H1 (cell line): ENCODE measurements around the gene ZFP30. TPM values are rescaled to one million over a fixed set of nuclear protein-coding genes. Genes with fewer than 3 reads are reported as not detected.

Experiments
- CTCF ChIA-PET: fragments of 300-600 bp; sonication (Branson Sonifier 250); formaldehyde crosslinking; loops from one replicate; lab custom pipeline; 2021; ENCODE audit not compliant: partially characterized antibody; lab: Charles Lee
- POLR2A ChIA-PET: fragments of 300-600 bp; sonication (Branson Sonifier 250); formaldehyde crosslinking; loops from one replicate; lab custom pipeline; 2021; ENCODE audit warnings: inconsistent platforms; ENCODE audit not compliant: partially characterized antibody; lab: Charles Lee
- DNase-seq, 2 experiments: peaks; one replicate each; pipeline versions ENCODE4 v3.0.0 to v3.0.0-alpha.2; 2010 to 2022; ENCODE audit warnings: low spot score in 2 of 2, low read depth in 1 of 2, mixed read lengths in 1 of 2
- FAIRE-seq: peaks from 2 replicates; lab custom pipeline; 2011; peaks lifted over from hg19 to GRCh38; lab: Jason Lieb, UNC
- H2AFZ ChIP-seq: 2 replicates; pipeline ENCODE4 v1.8.1; 2012; ENCODE audit warnings: low read length, inconsistent platforms
- H2AK5ac ChIP-seq: 2 replicates; pipeline ENCODE4 v1.6.1; 2013; ENCODE audit warnings: low read depth, low read length
- H2BK120ac ChIP-seq: replicated peaks from 2 replicates; pipeline ENCODE3; 2013; ENCODE audit warnings: low read depth, low read length, inconsistent platforms
- H2BK12ac ChIP-seq: 2 replicates; pipeline ENCODE4 v1.6.1; 2013; ENCODE audit warnings: low read depth, low read length
- H2BK15ac ChIP-seq: 2 replicates; pipeline ENCODE4 v1.6.1; 2013; ENCODE audit warnings: low read length
- H2BK20ac ChIP-seq: 2 replicates; pipeline ENCODE4 v1.6.1; 2013; ENCODE audit warnings: low read length
- H2BK5ac ChIP-seq: 2 replicates; pipeline ENCODE4 v1.6.1; 2013; ENCODE audit warnings: low read depth, low read length
- H3K14ac ChIP-seq: 2 replicates; pipeline ENCODE4 v1.6.1; 2013; ENCODE audit warnings: inconsistent platforms; ENCODE audit not compliant: insufficient read length
- H3K18ac ChIP-seq: 2 replicates; pipeline ENCODE4 v1.6.1; 2013; ENCODE audit warnings: low read length; ENCODE audit errors: extremely low read depth
- H3K23ac ChIP-seq: 2 replicates; pipeline ENCODE4 v1.6.1; 2013; ENCODE audit warnings: inconsistent platforms; ENCODE audit not compliant: insufficient read length
- H3K23me2 ChIP-seq: 2 replicates; pipeline ENCODE4 v1.6.1; 2013; ENCODE audit warnings: low read depth, low read length
- H3K27ac ChIP-seq: 2 replicates; pipeline ENCODE4 v1.6.1; 2011; ENCODE audit warnings: low read depth, low read length, inconsistent platforms
- H3K27me3 ChIP-seq, 4 experiments: replicated peaks in 1 of 4; 1 replicate in 1 of 4; 2 replicates in 3 of 4; pipeline versions ENCODE4 v1.6.1 to v1.8.1; 2011 to 2013; ENCODE audit warnings: low read length in 3 of 4, mild to moderate bottlenecking in 3 of 4, inconsistent platforms in 2 of 4, mixed read lengths in 2 of 4, moderate library complexity in 1 of 4; ENCODE audit not compliant: control insufficient read depth in 3 of 4, insufficient read depth in 3 of 4; ENCODE audit errors: extremely low read depth in 1 of 4
- H3K36me3 ChIP-seq, 4 experiments: 2 replicates each; pipeline versions ENCODE4 v1.6.1 to v1.8.1; 2011 to 2013; ENCODE audit warnings: mild to moderate bottlenecking in 4 of 4, low read length in 3 of 4, moderate library complexity in 2 of 4, control low read depth in 1 of 4, inconsistent platforms in 1 of 4; ENCODE audit not compliant: insufficient read depth in 4 of 4, control insufficient read depth in 2 of 4
- H3K4ac ChIP-seq: replicated peaks from 2 replicates; pipeline ENCODE3; 2013; ENCODE audit warnings: low read length, low read depth, mixed read lengths, inconsistent platforms; ENCODE audit not compliant: insufficient read length
- H3K4me1 ChIP-seq, 4 experiments: replicated peaks in 1 of 4; 1 replicate in 1 of 4; 2 replicates in 3 of 4; pipeline versions ENCODE4 v1.6.1 to v1.8.1; 2011 to 2013; ENCODE audit warnings: low read length in 3 of 4, inconsistent platforms in 2 of 4, mixed read lengths in 1 of 4; ENCODE audit not compliant: insufficient read depth in 4 of 4, control insufficient read depth in 3 of 4
- H3K4me2 ChIP-seq, 2 experiments: 2 replicates each; pipeline versions ENCODE4 v1.6.1 to v1.8.1; 2011 to 2013; ENCODE audit warnings: low read depth in 2 of 2, low read length in 2 of 2, control low read depth in 1 of 2, inconsistent platforms in 1 of 2, mild to moderate bottlenecking in 1 of 2; ENCODE audit not compliant: insufficient read depth in 1 of 2
- H3K4me3 ChIP-seq, 4 experiments: fragments of 200-600, 300-600 bp in 1 of 4; sonication (generic), shearing (Covaris generic), sonication (Bioruptor Twin) in 1 of 4; 2 replicates each; pipeline versions ENCODE4 v1.5.1 to v1.8.1; 2011 to 2016; ENCODE audit warnings: low read length in 4 of 4, low read depth in 3 of 4, control low read depth in 2 of 4, inconsistent platforms in 2 of 4, mild to moderate bottlenecking in 2 of 4, mixed read lengths in 1 of 4, moderate library complexity in 1 of 4; ENCODE audit not compliant: insufficient read depth in 2 of 4; ENCODE audit errors: extremely low read depth in 1 of 4
- H3K56ac ChIP-seq: replicated peaks from 2 replicates; pipeline ENCODE3; 2013; ENCODE audit warnings: low read depth, mild to moderate bottlenecking, mixed read lengths, low read length, inconsistent platforms; ENCODE audit not compliant: insufficient read length
- H3K79me1 ChIP-seq: 2 replicates; pipeline ENCODE4 v1.6.1; 2013; ENCODE audit warnings: low read depth, low read length, control low read depth
- H3K79me2 ChIP-seq, 2 experiments: 2 replicates each; pipeline versions ENCODE4 v1.6.1 to v1.8.1; 2012 to 2013; ENCODE audit warnings: low read length in 2 of 2, mild to moderate bottlenecking in 2 of 2, inconsistent platforms in 1 of 2; ENCODE audit not compliant: insufficient read depth in 2 of 2, control insufficient read depth in 1 of 2
- H3K9ac ChIP-seq, 4 experiments: replicated peaks in 1 of 4; 1 replicate in 1 of 4; 2 replicates in 3 of 4; pipeline versions ENCODE4 v1.6.1 to v1.8.1; 2011 to 2013; ENCODE audit warnings: low read depth in 3 of 4, low read length in 3 of 4, control low read depth in 2 of 4, mild to moderate bottlenecking in 2 of 4, moderate library complexity in 2 of 4, inconsistent platforms in 1 of 4; ENCODE audit errors: extremely low read depth in 1 of 4
- H3K9me3 ChIP-seq, 2 experiments: 2 replicates each; pipeline versions ENCODE4 v1.6.1 to v1.8.1; 2012 to 2013; ENCODE audit warnings: mild to moderate bottlenecking in 2 of 2, moderate library complexity in 2 of 2, control low read depth in 1 of 2, inconsistent platforms in 1 of 2, low read depth in 1 of 2, low read length in 1 of 2, mixed read lengths in 1 of 2; ENCODE audit not compliant: insufficient read depth in 2 of 2
- H4K20me1 ChIP-seq, 2 experiments: replicated peaks in 1 of 2; 2 replicates each; pipeline versions ENCODE3 to v1.8.1; 2011 to 2013; ENCODE audit warnings: inconsistent platforms in 2 of 2, low read length in 2 of 2, mild to moderate bottlenecking in 1 of 2; ENCODE audit not compliant: insufficient read depth in 2 of 2, control insufficient read depth in 1 of 2
- H4K5ac ChIP-seq: 2 replicates; pipeline ENCODE4 v1.6.1; 2013; ENCODE audit warnings: low read length, low read depth, mixed read lengths, inconsistent platforms; ENCODE audit not compliant: insufficient read length
- H4K8ac ChIP-seq: 2 replicates; pipeline ENCODE4 v1.8.0; 2013; ENCODE audit warnings: mild to moderate bottlenecking, moderate library complexity, low read length, inconsistent platforms; ENCODE audit not compliant: insufficient read depth; ENCODE audit errors: extremely low read depth
- H4K91ac ChIP-seq: replicated peaks from 2 replicates; pipeline ENCODE3; 2013; ENCODE audit warnings: low read length, mixed read lengths, inconsistent platforms; ENCODE audit not compliant: insufficient read length
- CBX8 ChIP-seq: fragments of 300-800, 300-1000 bp; sonication (generic); IDR thresholded peaks from 2 replicates; pipeline ENCODE4 v1.7.1; 2016; ENCODE audit warnings: low read depth, low read length, borderline replicate concordance
- CHD2 ChIP-seq: IDR thresholded peaks from 2 replicates; pipeline ENCODE4 v1.6.1; 2012; ENCODE audit warnings: low read length, improper control_type of control experiment
- CTCF ChIP-seq, 3 experiments: IDR thresholded peaks; 1 replicate in 2 of 3; 2 replicates in 1 of 3; pipeline versions ENCODE4 v1.5.1 to v1.6.1; 2011; ENCODE audit warnings: low read length in 3 of 3, mild to moderate bottlenecking in 3 of 3, inconsistent platforms in 2 of 3, low read depth in 1 of 3, moderate library complexity in 1 of 3; ENCODE audit not compliant: insufficient read depth in 1 of 3; ENCODE audit errors: control extremely low read depth in 1 of 3
- EZH2 ChIP-seq: fragments of 200-600 bp; sonication (generic); IDR thresholded peaks from 2 replicates; pipeline ENCODE4 v1.7.1; 2012; ENCODE audit warnings: low read depth, mild to moderate bottlenecking, moderate library complexity, low read length, inconsistent platforms; ENCODE audit not compliant: severe bottlenecking
- HDAC2 ChIP-seq, 2 experiments: fragments of 300-600 bp in 1 of 2; sonication (generic) in 1 of 2; IDR thresholded peaks; 2 replicates each; pipeline ENCODE4 v1.6.1; 2011 to 2012; ENCODE audit warnings: low read depth in 2 of 2, low read length in 2 of 2, mild to moderate bottlenecking in 2 of 2, moderate library complexity in 2 of 2, borderline replicate concordance in 1 of 2, inconsistent platforms in 1 of 2
- JUN ChIP-seq: IDR thresholded peaks from 2 replicates; pipeline ENCODE4 v1.6.1; 2011; ENCODE audit warnings: low read depth, mild to moderate bottlenecking, improper control_type of control experiment, low read length
- POLR2A ChIP-seq, 2 experiments: IDR thresholded peaks; 1 replicate in 1 of 2; 2 replicates in 1 of 2; pipeline ENCODE4 v1.6.1; 2011; ENCODE audit warnings: low read depth in 2 of 2, low read length in 2 of 2, mild to moderate bottlenecking in 2 of 2; ENCODE audit errors: control extremely low read depth in 1 of 2
- SIRT6 ChIP-seq: IDR thresholded peaks from one replicate; pipeline ENCODE4 v1.7.1; 2012; ENCODE audit warnings: low read length, inconsistent platforms
- SP4 ChIP-seq: IDR thresholded peaks from 2 replicates; pipeline ENCODE4 v1.6.1; 2012; ENCODE audit warnings: low read length, inconsistent platforms
- TAF1 ChIP-seq: IDR thresholded peaks from 2 replicates; pipeline ENCODE4 v1.6.1; 2011; ENCODE audit warnings: mild to moderate bottlenecking, low read depth, low read length
- polyA plus RNA-seq, 7 experiments: library from polyadenylated mRNA; depleted of rRNA in 3 of 7; stranded (reverse) in 5 of 7; unstranded in 2 of 7; fragments of >200 nt in 5 of 7; fragments of 200-250 nt in 2 of 7; gene quantifications; 1 replicate in 5 of 7; 2 replicates in 1 of 7; 4 replicates in 1 of 7; pipeline versions ENCODE4 v1.2.1 to v1.2.3, GENCODE V29; 2011 to 2013; ENCODE audit warnings: missing spikeins in 2 of 7, mixed read lengths in 2 of 7
- total RNA-seq: library from RNA; stranded (reverse); fragmentation: NEBNext Ultra II Directional; extraction: Animal tissue kit (Norgen Biotek cat#: 25700); gene quantifications from 2 replicates; pipeline ENCODE4 v1.2.1, GENCODE V29; 2021

The ZFP30 gene
- total and polyA plus RNA-seq, 2 of the 8 experiments (the other 6 are each of a cell fraction or from before 2014, with no cell fraction given), result 1.4 to 6.1 TPM

GRCh38 chr19:37572203-37572602, 83.1 kb downstream of the ZFP30 start:
- H3K4me3 ChIP-seq, result no peak overlapping the region
- H3K9ac ChIP-seq, result no peak overlapping the region
- no peak overlapping the region for H4K8ac ChIP-seq
- no peak overlapping the region for H3K23ac ChIP-seq
- H2BK120ac ChIP-seq, result no peak overlapping the region
- H4K5ac ChIP-seq, result no peak overlapping the region
- no peaks in the 10 kb centered on the region for H3K27me3 ChIP-seq
- H2BK12ac ChIP-seq, result no peak overlapping the region
- no peak overlapping the region for H2BK20ac ChIP-seq
- ChIA-PET POLR2A (no interaction called here), CTCF (interaction anchor here (0.7 to 2.0 kb wide), 2 partner anchors 11 to 123 kb away, joined by 3 to 9 read pairs; no protein-coding TSS in a partner anchor)
- H3K27ac ChIP-seq, result no peak overlapping the region
- no peaks in the 10 kb centered on the region for H4K20me1 ChIP-seq
- no peak overlapping the region for H2BK5ac ChIP-seq
- no peak overlapping the region for H3K4ac ChIP-seq
- H2BK15ac ChIP-seq, result no peak overlapping the region
- H3K18ac ChIP-seq, result no peak overlapping the region
- no peak for TF ChIP-seq SP4
- no peak for TF ChIP-seq SIRT6
- no peak for TF ChIP-seq CBX8
- no peak for TF ChIP-seq CHD2
- TF ChIP-seq EZH2, result no peak
- no peak for TF ChIP-seq TAF1
- TF ChIP-seq POLR2A (IDR thresholded peaks at IDR 0.05; ENCODE audit: control extremely low read depth in 1 of 2, low read depth in 2 of 2, low read length in 2 of 2), result no peak
- TF ChIP-seq JUN, result no peak
- no peak for TF ChIP-seq CTCF (IDR thresholded peaks at IDR 0.05; ENCODE audit: control extremely low read depth in 1 of 3, insufficient read depth in 1 of 3, low read depth in 1 of 3, low read length in 3 of 3)
- TF ChIP-seq HDAC2 (IDR thresholded peaks at IDR 0.05; ENCODE audit: borderline replicate concordance in 1 of 2, low read depth in 2 of 2, low read length in 2 of 2), result no peak
- DNase-seq (no peak), FAIRE-seq (no peak)
- peaks cover 37 to 54% of the 10 kb centered on the region in 2 experiments for H3K9me3 ChIP-seq
- no peaks in the 10 kb centered on the region for H3K79me1 ChIP-seq
- peaks cover 0 to 10% (median 0%) of the 10 kb centered on the region in 4 experiments; a peak in 2 of 8 replicates for H3K36me3 ChIP-seq
- no peak overlapping the region for H2AK5ac ChIP-seq
- H2AFZ ChIP-seq, result no peak overlapping the region
- H3K79me2 ChIP-seq, result no peaks in the 10 kb centered on the region
- no peak overlapping the region for H3K14ac ChIP-seq
- no peak overlapping the region for H4K91ac ChIP-seq
- no peak overlapping the region for H3K4me2 ChIP-seq
- H3K4me1 ChIP-seq, result no peaks in the 10 kb centered on the region
- H3K56ac ChIP-seq, result no peak overlapping the region
- no peaks in the 10 kb centered on the region for H3K23me2 ChIP-seq
